ENCODE measurements around the gene APOBEC3G. TPM values are rescaled to one million over a fixed set of nuclear protein-coding genes. Genes with fewer than 3 reads are reported as not detected.
A peak's percentile ranks its signal among the peaks of the same experiment; 100 is the strongest.

Gene APOBEC3G
- total and polyA plus RNA-seq, 9 donors, result 2.6 to 5.4 (median 3.4) TPM

DNA sequence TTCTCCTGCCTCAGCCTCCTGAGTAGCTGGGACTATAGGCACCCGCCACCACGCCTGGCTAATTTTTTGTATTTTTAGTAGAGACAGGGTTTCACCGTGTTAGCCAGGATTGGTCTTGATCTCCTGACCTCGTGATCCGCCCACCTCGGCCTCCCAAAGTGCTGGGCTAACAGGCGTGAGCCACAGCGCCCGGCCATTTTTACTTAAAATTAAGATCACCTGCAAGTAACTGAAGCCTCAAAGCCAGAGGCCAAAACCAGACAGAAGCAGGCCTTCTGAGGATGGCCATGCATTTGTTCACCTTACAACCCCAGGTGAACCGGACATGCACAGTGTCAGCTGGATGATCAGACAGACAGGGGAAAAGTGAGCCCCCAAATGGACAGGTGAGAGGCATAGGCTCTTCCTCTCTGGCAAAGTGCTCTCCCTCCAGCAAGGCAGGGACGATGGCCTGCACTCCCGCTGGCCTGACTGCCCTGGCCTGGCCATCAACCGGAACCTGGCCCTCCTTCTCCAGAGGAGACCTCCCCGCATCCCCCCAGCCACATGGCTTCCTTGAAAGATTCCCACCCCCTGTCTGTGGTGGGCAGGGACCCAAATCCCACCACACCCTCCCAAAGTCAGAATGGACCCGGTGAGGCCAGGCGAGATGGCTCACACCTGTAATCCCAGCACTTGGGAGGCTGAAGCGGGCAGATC, 45.8 kb downstream of the APOBEC3G start:
- no peak for DNase-seq
- Histone ChIP-seq H3K9me3 (replicated peaks; ENCODE audit: control insufficient read depth, low read depth, low read length) (no peaks in the 10 kb centered on the region), H3K36me3 (ENCODE audit: control insufficient read depth, insufficient read depth, low read length) (no peaks in the 10 kb centered on the region), H3K27me3 (ENCODE audit: control insufficient read depth, insufficient read depth, low read length) (peaks cover 3% of the 10 kb centered on the region), H3K4me1 (ENCODE audit: control insufficient read depth, insufficient read depth, low read length) (peaks cover 4% of the 10 kb centered on the region), H3K4me3 (ENCODE audit: low read length) (no peak overlapping the region), H3K27ac (ENCODE audit: low read length) (no peak overlapping the region)
- WGBS (ENCODE audit: insufficient coverage), result 93% methylated on average over 13 of the region's 17 CpGs

DNA sequence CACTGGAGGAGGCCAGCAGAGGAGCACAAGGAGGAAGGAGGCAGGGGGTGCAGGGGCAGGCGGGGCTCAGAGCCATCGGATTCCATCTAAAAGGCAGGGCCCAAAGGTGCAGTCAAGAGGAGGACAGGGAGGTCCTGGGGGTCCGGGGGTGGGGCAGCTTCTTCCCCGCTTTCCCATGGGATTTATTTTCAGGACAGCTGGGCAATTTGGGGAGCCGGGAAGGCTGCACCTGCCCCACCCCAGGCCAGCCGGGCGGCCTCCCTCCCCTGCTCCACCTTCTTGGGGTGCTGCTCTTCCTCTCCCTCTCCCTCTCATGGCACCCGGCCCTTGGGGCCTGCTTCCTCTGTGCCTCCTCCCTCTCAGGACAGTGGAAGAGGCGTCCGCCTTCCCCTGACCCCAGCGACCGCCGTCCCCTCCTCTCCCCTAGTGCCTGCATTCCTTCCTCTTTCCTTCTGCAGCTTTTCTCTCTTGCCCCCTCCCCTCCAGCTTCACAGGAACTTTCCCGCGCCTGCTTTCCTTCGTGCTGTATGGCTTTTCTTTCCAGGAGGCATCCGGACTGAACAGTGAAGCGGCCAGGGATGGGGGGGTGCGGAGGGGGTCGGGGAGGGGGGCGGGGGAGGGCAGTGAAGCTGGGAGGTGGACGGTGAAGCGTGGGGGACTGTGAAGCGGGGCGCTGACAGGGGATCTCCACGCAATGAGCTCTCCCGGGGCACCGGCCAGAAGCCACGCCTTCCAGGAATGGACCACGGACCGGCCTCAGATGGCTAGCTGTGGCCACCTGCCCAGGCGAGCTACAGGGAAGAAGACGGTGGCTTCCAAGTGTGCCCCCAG, 46.9 kb downstream of the APOBEC3G start:
- Histone ChIP-seq H3K27ac (ENCODE audit: low read length) (no peak overlapping the region), H3K4me1 (ENCODE audit: control insufficient read depth, insufficient read depth, low read length) (peaks cover 4% of the 10 kb centered on the region), H3K27me3 (ENCODE audit: control insufficient read depth, insufficient read depth, low read length) (peaks cover 3% of the 10 kb centered on the region), H3K4me3 (ENCODE audit: low read length) (no peak overlapping the region), H3K36me3 (ENCODE audit: control insufficient read depth, insufficient read depth, low read length) (no peaks in the 10 kb centered on the region), H3K9me3 (replicated peaks; ENCODE audit: control insufficient read depth, low read depth, low read length) (no peaks in the 10 kb centered on the region)
- peak; percentile 19 for DNase-seq
- WGBS (ENCODE audit: insufficient coverage), result 13% methylated on average over 20 of the region's 33 CpGs

DNA sequence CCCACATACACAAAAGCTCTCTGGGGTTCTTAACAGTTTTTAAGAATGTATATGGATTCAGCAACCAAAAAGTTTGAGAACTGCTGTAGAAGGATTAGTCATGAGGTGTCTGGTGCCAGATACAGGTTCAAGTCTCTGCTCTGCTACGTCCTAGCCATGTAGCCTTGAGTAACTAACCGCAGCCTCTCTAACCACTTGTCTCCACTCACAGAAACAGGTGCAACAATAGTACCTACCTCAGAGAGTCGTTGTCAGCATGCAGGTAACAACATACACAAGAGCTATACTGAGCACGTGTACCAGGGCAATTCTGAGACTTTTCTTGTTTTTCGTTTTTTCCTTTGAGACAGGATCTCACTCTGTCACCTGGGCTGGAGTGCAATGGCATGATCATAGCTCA, 48.5 kb downstream of the APOBEC3G start:
- no peak overlapping the region for H3K27ac ChIP-seq (ENCODE audit: low read length)
- peaks cover 3% of the 10 kb centered on the region for H3K27me3 ChIP-seq (ENCODE audit: control insufficient read depth, insufficient read depth, low read length)
- no peak for DNase-seq
- no peaks in the 10 kb centered on the region for H3K9me3 ChIP-seq (replicated peaks; ENCODE audit: control insufficient read depth, low read depth, low read length)
- WGBS (ENCODE audit: insufficient coverage), result 96% methylated on average over 4 of the region's 5 CpGs
- H3K36me3 ChIP-seq (ENCODE audit: control insufficient read depth, insufficient read depth, low read length), result no peaks in the 10 kb centered on the region
- peaks cover 4% of the 10 kb centered on the region for H3K4me1 ChIP-seq (ENCODE audit: control insufficient read depth, insufficient read depth, low read length)
- no peak overlapping the region for H3K4me3 ChIP-seq (ENCODE audit: low read length)

DNA sequence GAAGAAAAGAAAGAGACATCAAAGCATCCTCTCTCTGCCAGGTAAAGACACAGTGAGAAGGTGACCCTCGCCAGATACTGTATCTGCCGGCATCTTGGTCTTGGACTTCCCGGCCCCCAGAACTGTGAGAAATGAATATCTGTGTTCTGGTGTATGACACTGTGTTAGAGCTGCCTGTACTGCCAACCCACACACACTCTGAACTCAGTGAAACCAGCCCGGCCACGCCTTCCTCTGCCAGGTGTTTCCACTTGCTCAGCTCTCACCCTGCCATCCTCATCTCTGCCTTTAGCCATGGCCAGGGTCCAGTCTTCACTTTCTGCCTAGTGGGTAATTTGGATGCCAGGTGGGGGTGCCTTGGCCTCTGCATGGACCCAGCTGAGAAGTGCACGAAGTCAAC, 51.4 kb downstream of the APOBEC3G start:
- H3K27me3 ChIP-seq (ENCODE audit: control insufficient read depth, insufficient read depth, low read length), result no peaks in the 10 kb centered on the region
- no peak overlapping the region for H3K4me3 ChIP-seq (ENCODE audit: low read length)
- WGBS (ENCODE audit: insufficient coverage), result 80% methylated on average over 1 of the region's 6 CpGs
- DNase-seq, result no peak
- peaks cover 8% of the 10 kb centered on the region for H3K36me3 ChIP-seq (ENCODE audit: control insufficient read depth, insufficient read depth, low read length)
- peaks cover 14% of the 10 kb centered on the region for H3K4me1 ChIP-seq (ENCODE audit: control insufficient read depth, insufficient read depth, low read length)
- no peak overlapping the region for H3K27ac ChIP-seq (ENCODE audit: low read length)
- H3K9me3 ChIP-seq (replicated peaks; ENCODE audit: control insufficient read depth, low read depth, low read length), result no peaks in the 10 kb centered on the region

DNA sequence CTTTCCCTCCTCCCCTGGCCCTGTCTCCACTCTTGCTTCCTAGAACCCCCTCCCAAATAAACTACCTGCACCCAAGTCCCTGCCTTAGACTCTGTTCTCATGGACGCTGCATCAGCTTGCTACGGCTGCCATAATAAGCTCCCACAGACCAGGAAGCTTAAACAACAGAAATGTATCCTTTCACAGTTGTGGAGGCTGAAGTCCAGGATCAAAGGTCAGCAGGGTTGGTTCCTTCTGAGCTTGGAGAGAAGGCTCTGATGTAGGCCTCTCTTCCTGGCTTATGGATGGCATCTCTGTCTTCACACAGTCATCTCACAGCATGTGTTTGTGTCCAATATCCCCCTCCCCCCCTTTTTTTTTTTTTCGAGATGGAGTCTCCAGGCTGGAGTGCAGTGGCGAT, 52.0 kb downstream of the APOBEC3G start:
- H3K4me1 ChIP-seq (ENCODE audit: control insufficient read depth, insufficient read depth, low read length), result peaks cover 9% of the 10 kb centered on the region
- peaks cover 8% of the 10 kb centered on the region for H3K36me3 ChIP-seq (ENCODE audit: control insufficient read depth, insufficient read depth, low read length)
- no peak for DNase-seq
- H3K27ac ChIP-seq (ENCODE audit: low read length), result no peak overlapping the region
- no peaks in the 10 kb centered on the region for H3K9me3 ChIP-seq (replicated peaks; ENCODE audit: control insufficient read depth, low read depth, low read length)
- no peaks in the 10 kb centered on the region for H3K27me3 ChIP-seq (ENCODE audit: control insufficient read depth, insufficient read depth, low read length)
- H3K4me3 ChIP-seq (ENCODE audit: low read length), result no peak overlapping the region
- WGBS (ENCODE audit: insufficient coverage), result no CpG with 5 or more reads among the region's 4 CpGs

DNA sequence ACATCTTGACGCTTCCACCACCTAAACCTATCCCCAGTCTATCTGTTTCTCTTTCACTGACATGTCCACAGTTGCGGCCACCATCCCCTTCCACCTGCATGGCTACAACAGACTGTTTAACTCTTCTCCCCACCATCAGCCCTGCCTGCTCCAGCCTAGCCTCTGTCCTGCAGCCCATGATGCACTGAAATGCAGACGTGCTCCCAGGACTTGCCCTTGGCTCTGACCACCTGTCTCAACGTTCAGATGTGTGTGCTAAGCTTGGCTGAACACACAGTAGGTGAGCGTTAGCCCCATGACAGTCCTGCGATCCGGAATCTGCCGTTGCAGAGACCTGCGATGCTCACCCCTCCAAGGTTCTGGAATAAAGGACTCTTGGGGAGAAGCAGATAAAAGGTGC, 52.7 kb downstream of the APOBEC3G start:
- 90% methylated on average over 9 of the region's 9 CpGs for WGBS (ENCODE audit: insufficient coverage)
- Histone ChIP-seq H3K9me3 (replicated peaks; ENCODE audit: control insufficient read depth, low read depth, low read length) (no peaks in the 10 kb centered on the region), H3K4me3 (ENCODE audit: low read length) (no peak overlapping the region), H3K27ac (ENCODE audit: low read length) (no peak overlapping the region), H3K36me3 (ENCODE audit: control insufficient read depth, insufficient read depth, low read length) (peaks cover 8% of the 10 kb centered on the region), H3K4me1 (ENCODE audit: control insufficient read depth, insufficient read depth, low read length) (peaks cover 9% of the 10 kb centered on the region), H3K27me3 (ENCODE audit: control insufficient read depth, insufficient read depth, low read length) (no peaks in the 10 kb centered on the region)
- DNase-seq, result no peak

DNA sequence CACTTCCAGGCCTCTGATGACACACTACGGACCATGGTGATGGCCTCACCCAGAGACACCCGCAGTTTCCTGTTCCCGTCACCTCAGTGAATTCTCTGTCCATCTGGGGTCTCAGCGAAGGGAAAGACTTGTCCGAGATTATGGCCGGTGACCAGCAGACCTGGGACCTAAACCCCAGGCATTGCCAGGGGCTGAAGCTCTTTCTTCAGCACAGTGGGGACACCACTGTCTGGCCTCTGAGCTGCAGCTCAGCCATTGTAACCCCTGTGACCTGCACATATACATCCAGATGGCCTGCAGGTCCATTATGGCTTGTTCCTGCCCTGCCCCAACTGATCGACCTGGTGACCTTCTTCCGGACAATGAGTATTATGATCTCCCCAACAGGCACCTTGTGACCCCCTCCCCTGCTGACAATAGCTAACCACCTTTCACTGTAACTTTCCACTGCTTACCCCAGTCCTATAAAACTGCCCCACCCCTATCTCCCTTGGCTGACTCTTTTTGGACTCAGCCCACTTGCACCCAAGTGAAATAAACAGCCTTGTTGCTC, 53.2 kb downstream of the APOBEC3G start:
- Histone ChIP-seq H3K9me3 (replicated peaks; ENCODE audit: control insufficient read depth, low read depth, low read length) (no peaks in the 10 kb centered on the region), H3K27ac (ENCODE audit: low read length) (no peak overlapping the region), H3K36me3 (ENCODE audit: control insufficient read depth, insufficient read depth, low read length) (peaks cover 8% of the 10 kb centered on the region), H3K27me3 (ENCODE audit: control insufficient read depth, insufficient read depth, low read length) (no peaks in the 10 kb centered on the region), H3K4me1 (ENCODE audit: control insufficient read depth, insufficient read depth, low read length) (peaks cover 12% of the 10 kb centered on the region), H3K4me3 (ENCODE audit: low read length) (no peak overlapping the region)
- no peak for DNase-seq
- 80% methylated on average over 8 of the region's 8 CpGs for WGBS (ENCODE audit: insufficient coverage)

DNA sequence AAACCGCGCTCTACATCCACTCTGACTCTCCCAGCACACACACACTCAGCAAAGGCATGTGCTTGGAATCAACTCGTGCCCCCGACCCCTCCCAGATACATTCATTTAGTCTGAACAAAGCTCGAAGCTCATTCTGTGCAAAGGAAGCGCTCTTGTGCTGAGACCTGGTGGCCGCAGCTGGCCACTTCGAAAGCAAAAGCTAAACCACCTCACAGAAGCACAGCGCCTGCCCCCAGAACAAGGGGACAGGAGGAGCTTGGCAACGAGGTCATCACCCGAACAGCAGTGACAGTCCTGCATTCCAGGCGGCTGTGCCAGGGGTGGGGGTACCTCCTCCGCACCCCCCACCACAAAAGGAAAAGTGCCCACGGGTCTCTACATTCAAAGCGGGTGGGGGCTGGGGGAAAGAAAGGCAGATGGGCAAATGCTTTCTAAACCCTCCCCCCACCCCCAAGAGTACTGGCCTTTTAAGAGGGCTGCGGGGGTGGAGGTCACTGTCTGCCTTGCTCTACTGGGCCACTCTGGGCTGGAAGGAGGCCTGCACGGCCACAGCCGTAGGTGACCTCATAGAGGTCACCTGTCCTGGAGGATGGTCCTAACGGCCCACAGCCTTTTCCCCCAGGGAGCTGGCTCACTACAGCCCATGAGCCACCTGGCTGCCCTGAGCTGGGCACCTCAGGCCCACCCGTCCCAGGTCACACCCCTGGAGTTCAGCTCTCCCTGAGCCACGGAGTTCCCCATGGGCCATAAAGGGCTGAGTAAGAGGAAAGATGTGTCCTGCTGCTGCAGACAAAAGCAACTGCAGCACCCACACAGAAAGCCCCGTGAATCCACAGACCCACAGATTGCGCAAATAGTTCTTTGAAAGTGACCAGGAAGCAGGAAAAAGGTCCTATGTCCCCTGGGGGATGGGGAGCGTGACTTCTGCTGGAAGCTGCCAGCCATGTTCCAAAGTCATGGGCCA, 54.1 kb downstream of the APOBEC3G start:
- H3K4me1 ChIP-seq (ENCODE audit: control insufficient read depth, insufficient read depth, low read length), result peaks cover 12% of the 10 kb centered on the region
- no peaks in the 10 kb centered on the region for H3K9me3 ChIP-seq (replicated peaks; ENCODE audit: control insufficient read depth, low read depth, low read length)
- no peak overlapping the region for H3K27ac ChIP-seq (ENCODE audit: low read length)
- 24% methylated on average over 11 of the region's 24 CpGs for WGBS (ENCODE audit: insufficient coverage)
- H3K36me3 ChIP-seq (ENCODE audit: control insufficient read depth, insufficient read depth, low read length), result peaks cover 8% of the 10 kb centered on the region
- no peaks in the 10 kb centered on the region for H3K27me3 ChIP-seq (ENCODE audit: control insufficient read depth, insufficient read depth, low read length)
- H3K4me3 ChIP-seq (ENCODE audit: low read length), result no peak overlapping the region
- peak; percentile 61 for DNase-seq

DNA sequence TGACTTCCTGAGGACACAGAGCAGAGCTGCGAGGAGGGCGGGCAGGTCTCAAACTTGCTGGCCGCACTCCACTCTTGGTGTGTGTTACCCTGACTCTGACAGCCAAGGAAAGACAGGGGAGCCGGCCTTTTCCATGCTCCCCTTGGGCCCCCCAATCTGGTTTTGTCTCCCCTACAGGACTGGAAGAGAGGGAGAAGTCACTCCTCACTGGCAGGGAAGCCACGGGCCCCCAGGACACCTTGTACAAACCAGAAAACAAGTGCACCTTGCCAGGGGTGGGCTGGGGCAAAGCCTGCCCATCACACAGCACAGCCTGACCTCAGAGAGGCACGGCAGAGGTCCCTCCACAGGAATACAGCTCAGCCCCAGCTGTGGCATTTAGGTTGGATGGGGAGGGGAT, 55.2 kb downstream of the APOBEC3G start:
- H3K4me3 ChIP-seq (ENCODE audit: low read length), result no peak overlapping the region
- H3K27ac ChIP-seq (ENCODE audit: low read length), result no peak overlapping the region
- H3K27me3 ChIP-seq (ENCODE audit: control insufficient read depth, insufficient read depth, low read length), result no peaks in the 10 kb centered on the region
- peaks cover 12% of the 10 kb centered on the region for H3K4me1 ChIP-seq (ENCODE audit: control insufficient read depth, insufficient read depth, low read length)
- no peaks in the 10 kb centered on the region for H3K9me3 ChIP-seq (replicated peaks; ENCODE audit: control insufficient read depth, low read depth, low read length)
- peaks cover 8% of the 10 kb centered on the region for H3K36me3 ChIP-seq (ENCODE audit: control insufficient read depth, insufficient read depth, low read length)
- DNase-seq, result no peak
- WGBS (ENCODE audit: insufficient coverage), result 53% methylated on average over 4 of the region's 6 CpGs
